Suppressor macrophage treated with lipopolysaccharide for 1 hour (primary cell): ENCODE data around the gene PTBP1.

Experiments used
- DNase-seq, 3 donors: peaks; one replicate each; pipeline ENCODE4 v3.0.0-alpha.2; 2020 to 2022

The PTBP1 gene

DNA sequence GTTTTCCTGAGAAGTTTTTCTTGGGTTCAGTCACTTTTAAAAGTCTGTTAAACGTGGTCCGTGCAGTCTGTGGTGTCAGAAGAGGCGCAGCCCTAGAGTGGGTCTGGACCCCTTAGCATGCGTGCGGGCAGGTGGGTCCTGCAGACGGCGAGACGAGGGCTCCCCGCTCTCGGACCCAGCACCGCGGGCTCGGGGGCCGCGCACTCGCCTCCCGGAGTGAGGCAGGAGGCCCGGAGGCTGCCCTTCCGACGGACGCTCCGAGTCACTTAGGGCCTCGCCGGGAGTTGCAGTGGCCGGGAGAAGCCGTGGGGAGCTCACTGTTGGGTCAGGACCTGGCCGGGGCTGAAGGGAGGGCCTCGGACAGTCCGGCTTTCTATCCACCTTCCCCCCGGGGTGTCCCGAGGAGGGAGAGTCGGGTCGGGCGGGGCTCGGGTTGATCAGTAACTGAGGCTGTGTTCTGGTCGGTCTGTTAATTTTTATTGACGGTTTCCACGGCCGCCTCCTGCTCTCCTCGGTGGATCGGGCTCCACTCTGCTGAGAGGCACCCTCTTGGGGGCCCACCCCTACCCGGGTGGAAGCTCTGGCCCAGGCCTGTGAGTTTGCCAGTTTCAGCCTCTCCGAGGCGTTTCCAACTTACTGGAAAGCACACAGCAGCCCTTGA, 1.3 kb downstream of the PTBP1 start:
- peak in 2 of 3 donors; percentile 23 to 46 for DNase-seq

DNA sequence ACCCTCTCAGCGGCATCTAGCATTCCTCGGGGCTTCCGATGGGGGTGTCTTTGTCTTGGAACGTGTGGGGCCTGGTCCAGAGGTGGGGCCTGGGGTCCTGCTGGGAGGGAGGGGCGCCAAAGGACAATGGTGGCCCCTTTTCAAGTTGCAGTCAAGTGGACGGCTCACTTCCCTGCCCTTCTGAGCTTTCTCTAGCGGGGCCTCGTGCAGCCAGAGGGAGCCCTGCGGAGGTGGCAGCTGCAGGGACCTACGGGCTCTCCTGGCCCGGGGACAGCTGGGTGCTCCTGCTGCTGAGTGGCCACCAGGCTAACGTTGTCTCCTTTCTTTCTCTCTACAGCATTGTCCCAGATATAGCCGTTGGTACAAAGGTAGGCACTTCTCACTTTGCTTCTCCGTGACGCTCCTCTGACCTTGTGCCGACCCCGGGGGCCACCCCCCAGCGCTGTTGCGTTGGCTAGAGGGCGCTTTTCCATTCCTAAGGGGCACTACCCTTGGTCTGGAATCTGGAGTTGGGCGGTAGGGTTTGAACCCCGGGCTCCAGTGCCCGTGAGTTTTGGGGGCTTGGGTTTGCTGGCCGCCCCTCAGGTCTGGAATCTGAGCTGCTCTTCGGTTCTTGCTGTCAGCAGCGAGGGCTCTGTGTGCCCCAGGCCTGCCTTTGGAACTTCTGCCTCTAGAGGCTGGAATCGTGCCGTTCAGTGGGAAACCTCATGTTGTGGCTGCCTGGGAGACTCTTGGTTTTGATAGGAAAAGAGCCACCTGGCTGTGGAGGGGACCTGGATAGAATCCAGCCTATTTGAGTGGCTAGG, 2.0 kb downstream of the PTBP1 start:
- peak; percentile 34 to 63 (median 46) for DNase-seq

DNA sequence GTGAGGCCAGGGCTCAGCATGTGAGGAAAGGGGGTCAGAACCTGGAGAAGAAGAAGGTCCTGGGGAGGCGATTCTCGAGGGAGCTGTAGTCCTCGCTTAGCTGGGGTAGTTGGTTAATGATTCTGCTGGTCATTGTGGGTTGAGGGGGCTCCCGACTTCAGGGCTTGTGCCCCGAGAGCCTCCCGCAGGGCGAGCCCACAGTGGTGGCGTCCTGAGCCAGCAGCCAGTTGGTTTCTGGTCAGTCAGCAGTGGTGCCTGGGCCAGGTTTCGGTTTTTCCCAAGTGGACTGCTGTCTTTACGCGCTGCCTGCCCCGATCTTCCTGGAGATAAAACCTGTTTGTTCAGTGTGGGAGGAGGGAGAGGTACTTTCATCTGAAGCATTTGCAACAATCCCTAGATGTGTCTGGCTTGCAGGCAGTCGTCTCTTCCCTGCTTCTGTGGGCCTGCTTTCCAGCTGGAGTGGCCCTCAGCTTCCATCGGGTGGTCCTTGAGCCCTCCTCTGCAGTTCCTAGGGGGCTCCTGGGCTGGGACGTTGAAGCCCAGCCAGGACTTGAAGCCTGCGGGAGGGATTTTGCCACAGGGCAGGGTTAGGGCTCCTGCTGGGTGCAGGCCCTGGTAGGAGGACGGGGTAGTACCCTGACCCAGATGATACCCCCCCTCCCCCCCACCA, 3.2 kb downstream of the PTBP1 start:
- DNase-seq = no peak

GRCh38 chr19:801030-801860, 4.0 kb downstream of the PTBP1 start:
- DNase-seq = no peak

- no peak for DNase-seq
Observed at GRCh38 chr19:801861-802497, 4.7 kb downstream of the PTBP1 start.

GRCh38 chr19:802498-803098, 5.3 kb downstream of the PTBP1 start:
- DNase-seq = no peak

DNA sequence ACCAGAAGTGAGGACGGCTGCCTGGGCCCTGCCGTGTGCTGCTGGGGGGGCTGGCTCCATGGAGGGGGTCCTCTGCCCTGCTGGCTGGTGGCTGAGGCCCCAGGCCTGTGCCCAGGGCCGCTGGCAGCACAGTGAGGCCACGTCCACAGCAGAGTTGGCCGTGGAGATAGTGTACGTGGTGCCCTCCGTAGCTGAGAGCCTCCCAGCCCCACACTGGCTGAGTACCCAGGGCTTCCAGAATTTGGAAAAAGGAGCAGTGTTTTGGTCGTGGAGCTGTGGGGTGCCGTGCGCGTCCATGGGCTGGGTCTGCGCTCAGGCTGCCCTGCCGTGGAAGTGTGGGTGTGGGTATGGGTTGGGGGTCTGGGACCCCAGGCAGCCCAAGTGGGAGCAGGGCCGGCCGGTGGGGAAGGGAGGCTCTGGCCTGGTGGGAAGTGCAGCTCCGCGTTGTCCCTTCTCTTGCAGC, 5.9 kb downstream of the PTBP1 start:
- no peak for DNase-seq

GRCh38 chr19:803686-804418, 6.6 kb downstream of the PTBP1 start:
- no peak for DNase-seq

DNA sequence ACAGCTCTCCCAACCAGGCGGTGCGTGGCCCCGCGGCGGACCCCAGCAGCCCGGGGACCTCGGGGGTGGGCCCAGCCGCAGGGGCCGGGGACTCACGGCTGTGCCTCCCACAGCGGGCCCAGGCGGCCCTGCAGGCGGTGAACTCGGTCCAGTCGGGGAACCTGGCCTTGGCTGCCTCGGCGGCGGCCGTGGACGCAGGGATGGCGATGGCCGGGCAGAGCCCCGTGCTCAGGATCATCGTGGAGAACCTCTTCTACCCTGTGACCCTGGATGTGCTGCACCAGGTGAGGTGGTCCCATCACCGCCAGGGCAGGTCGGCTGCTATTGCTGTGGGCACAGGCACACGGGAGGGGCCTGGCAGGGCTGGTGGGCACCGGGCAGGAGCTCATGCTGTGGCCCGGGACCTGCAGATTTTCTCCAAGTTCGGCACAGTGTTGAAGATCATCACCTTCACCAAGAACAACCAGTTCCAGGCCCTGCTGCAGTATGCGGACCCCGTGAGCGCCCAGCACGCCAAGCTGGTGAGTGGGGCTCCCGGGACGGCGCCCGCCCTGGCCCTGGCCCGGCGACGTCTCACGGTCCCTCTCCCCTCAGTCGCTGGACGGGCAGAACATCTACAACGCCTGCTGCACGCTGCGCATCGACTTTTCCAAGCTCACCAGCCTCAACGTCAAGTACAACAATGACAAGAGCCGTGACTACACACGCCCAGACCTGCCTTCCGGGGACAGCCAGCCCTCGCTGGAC, 7.3 kb downstream of the PTBP1 start:
- no peak for DNase-seq

DNA sequence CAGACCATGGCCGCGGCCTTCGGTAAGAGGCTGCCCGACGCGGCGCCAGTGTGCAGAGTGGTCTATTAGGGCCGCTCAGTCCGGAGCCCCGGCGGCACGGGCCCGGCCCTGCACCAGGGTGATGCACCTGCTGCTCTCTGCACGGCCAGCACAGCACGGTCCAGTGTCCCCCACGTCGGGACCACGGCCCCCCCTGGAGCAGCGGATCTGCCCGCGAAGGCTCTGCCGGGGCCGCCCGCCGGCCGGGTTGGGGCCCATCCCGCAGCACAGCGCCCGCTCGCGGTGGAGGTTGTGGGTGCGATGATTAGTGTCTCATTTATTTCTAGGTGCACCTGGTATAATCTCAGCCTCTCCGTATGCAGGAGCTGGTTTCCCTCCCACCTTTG, 7.9 kb downstream of the PTBP1 start:
- DNase-seq = no peak

GRCh38 chr19:805600-806550, 8.6 kb downstream of the PTBP1 start:
- DNase-seq = no peak

GRCh38 chr19:806815-807421, 9.7 kb downstream of the PTBP1 start:
- no peak for DNase-seq

DNA sequence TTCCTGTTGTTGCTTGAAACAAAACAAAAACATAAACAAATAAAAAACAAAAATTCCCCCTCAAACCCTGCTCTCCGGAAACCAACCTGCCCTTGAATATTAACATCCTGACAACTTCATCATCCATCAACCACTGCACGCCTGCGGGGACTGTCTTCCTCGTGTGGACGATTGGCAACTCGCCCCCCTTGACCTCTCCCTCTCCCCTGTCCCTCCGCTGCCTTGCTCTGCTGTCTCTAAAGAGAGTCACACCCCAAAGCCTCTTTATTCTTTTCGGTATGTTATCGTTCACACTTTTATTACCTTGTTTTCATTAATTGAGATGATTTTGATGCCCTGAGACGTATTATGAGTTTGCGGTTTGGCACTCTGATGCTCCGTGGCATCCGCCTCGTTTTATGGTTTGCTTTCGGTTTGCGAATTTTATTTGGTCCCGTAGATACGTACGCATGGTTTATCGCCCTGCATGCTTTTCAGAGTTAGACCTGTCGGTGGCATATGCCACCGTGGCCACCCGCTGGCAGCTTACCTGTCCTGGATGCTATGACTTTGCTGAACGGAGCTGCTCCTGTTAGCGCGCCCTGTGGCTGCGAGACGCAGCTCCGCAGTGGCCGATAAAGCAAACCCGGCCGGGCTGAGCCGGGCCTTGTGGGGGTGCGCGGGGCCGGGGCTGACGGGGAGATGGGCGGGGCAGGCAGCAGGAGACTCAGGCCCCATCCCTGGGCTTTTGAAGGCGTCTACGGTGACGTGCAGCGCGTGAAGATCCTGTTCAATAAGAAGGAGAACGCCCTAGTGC, 10.6 kb downstream of the PTBP1 start:
- DNase-seq = no peak

GRCh38 chr19:808423-808775, 11.1 kb downstream of the PTBP1 start:
- DNase-seq = no peak

- DNase-seq = no peak
Observed at GRCh38 chr19:810077-810855, 13.0 kb downstream of the PTBP1 start.

DNA sequence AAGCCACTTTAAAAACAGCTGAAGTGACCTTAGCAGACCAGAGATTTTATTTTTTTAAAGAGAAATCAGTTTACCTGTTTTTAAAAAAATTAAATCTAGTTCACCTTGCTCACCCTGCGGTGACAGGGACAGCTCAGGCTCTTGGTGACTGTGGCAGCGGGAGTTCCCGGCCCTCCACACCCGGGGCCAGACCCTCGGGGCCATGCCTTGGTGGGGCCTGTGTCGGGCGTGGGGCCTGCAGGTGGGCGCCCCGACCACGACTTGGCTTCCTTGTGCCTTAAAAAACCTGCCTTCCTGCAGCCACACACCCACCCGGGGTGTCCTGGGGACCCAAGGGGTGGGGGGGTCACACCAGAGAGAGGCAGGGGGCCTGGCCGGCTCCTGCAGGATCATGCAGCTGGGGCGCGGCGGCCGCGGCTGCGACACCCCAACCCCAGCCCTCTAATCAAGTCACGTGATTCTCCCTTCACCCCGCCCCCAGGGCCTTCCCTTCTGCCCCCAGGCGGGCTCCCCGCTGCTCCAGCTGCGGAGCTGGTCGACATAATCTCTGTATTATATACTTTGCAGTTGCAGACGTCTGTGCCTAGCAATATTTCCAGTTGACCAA, 13.7 kb downstream of the PTBP1 start:
- DNase-seq = no peak
